ENCODE data around the gene CRAT. TPM values are rescaled to one million over a fixed set of nuclear protein-coding genes. Genes with fewer than 3 reads are reported as not detected.

The CRAT gene
- total RNA-seq = 1 to 10 TPM; 9.0 to 9.7 TPM

DNA sequence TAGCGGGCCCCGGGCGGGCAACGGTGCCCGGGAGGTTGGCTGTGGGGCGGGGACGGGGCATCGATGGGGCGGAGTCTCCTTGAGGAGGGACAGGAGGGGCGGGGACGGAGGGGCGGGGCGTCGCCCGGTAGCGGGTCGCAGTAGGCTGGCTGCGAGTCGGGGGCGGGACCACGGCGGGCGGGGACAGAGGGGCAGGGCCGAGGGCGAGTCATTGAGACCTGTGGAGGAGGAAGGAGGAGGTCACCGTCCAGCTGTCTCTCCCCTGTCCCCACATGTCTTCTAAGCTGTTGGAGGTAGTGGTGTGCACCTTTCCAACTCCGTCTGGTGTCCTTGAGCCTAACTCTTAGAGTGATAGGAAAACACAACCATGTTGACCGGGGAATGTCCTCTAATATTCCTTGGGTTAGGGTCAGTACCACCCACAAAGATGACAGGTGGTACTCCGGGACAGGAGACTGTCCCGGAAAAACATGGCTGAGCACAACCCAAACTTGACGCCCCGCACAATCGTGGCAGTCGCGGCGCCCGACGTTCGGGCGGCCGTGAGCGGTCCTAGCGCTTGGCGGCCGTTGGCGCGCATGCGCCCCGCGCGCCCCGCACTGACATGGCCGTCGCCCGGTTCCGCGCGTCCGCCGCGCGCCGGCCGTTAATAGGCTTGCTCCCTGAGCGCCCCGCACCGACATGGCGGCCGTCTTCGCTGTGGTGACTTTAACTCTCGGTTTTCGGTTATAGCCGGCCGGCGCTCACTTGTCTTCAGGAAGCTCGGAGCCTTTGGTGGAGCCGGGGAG is at the start of gene CRAT, which contains the start of gene PTPA:
CRAT (minus strand) TSS at position 54 of the 788 bp plus-strand sequence. CDS start 284 bp downstream, outside the sequence.
PTPA (plus strand) TSS at position 676 of the 788 bp plus-strand sequence. CDS start 186 bp downstream, outside the sequence.
- ChIA-PET CTCF (interaction anchor here (0.6 to 2.4 kb wide), 4 partner anchors 11 to 631 kb away, joined by 3 to 7 read pairs (median 3); no protein-coding TSS in a partner anchor), POLR2A (interaction anchor here (0.5 to 1.5 kb wide), 4 partner anchors 41 to 303 kb away, joined by 3 to 4 read pairs (median 4); no protein-coding TSS in a partner anchor)

DNA sequence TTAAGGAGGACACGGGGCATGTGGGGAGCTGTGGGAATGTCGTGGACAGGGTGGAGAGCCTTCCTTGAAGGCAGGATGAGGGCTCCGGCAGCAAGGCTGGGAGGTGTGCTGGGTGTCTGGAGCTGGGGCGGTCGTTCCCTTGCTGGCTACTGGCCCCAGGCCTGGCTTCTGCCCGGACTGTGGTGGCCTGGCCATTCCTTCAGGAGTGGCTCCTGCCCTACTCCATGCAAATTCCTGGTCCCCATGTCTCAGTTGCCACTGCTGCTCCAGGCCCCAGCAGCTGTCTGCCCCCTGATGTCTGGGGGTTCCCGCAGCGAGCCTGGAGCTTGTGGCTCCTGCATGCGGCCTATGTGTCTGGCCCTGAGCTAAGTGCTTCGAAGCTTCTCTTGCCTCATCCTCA is 45.6 kb upstream of the CRAT start:
- ChIA-PET CTCF (interaction anchor here (1.1 to 1.4 kb wide), 2 partner anchors 10 to 13 kb away, joined by 3 to 4 read pairs; no protein-coding TSS in a partner anchor), POLR2A (no interaction called here)

DNA sequence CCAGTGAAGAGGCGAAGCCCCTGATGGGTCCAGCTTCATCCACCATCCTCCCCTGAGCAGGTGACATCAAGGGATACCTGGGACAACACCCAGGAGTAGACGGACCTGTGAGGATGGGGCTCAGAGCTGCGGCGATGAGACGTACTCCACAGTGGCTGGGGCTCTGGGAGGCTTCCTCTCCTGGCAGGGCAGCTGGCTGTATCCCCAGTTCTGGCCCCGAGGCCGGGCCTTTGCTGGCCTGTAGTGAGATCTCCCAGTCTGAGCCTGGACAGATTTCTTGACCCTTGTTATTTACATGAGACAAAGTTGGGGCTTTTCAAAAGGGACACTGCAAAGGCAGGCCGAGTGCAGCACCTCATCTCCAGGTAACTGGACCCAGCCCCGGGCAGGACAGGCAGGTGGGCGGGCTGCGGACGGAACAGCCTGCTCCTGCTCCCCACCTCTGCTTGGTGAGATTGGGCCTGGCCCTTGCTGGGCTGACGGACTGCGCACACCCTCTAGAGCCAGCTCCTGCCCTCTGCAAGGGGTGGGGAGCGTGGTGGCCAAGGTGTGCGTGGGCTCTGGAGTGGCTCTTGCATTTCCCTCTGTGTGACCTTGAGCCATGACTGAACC is 44.4 kb upstream of the CRAT start:
- ChIA-PET POLR2A (no interaction called here), CTCF (no interaction called here)

DNA sequence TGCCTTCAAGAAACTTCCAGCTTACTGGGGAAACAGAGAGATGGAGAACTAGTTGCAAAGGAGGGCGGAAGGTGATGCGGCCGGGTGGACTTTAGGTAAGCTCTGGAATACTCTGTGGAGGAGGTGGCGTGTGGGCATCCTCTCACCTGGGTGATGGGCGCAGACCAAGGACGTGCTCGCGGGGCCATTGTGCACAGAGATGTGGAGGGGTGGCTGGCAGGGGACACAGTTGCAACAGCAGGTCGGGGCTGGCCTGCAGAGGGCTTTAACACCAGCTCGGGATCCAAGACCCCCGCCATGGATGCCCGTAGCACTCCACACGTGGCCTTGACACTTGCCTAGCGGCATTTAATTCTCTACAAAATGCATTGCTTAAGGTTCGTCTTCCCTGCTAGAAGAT is 40.9 kb upstream of the CRAT start:
- POLR2A ChIA-PET = interaction anchor here (0.6 kb wide), 1 partner anchor 70 kb away, joined by 5 read pairs; no protein-coding TSS in a partner anchor
- CTCF ChIA-PET = interaction anchor here (0.6 to 3.1 kb wide), 3 partner anchors 9 to 40 kb away, joined by 3 to 13 read pairs (median 5); partner anchors contain the start of gene PTPA

DNA sequence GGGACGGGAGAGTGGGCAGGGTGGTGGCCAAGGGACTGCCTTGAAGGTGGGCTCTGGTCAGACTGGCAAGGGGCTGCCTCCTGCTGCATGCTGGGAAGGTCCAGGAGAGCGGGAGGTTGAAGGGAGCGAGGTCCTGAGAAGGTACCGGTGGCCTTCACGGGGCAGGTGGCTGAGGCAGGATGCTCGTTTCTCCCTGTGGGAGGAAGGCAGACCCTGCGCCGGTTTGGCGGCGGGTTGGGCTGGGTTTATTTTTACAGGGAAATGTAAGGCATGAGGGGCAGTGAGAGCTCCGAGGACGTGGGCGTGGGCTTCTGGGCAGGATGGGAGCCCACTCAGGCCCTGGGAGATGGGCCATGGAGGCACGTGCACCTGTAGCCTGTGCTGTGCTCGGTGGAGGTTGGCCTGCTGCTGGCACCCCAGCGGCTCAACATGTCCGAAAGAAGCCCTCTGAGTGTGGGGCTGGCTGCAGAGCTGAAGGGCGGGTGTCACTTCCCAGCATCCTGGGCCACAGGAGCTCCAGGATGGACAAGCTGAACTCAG is 40.1 kb upstream of the CRAT start:
- ChIA-PET POLR2A (no interaction called here), CTCF (interaction anchor here (1.6 to 3.1 kb wide), 2 partner anchors 8 to 11 kb away, joined by 5 to 13 read pairs; no protein-coding TSS in a partner anchor)

DNA sequence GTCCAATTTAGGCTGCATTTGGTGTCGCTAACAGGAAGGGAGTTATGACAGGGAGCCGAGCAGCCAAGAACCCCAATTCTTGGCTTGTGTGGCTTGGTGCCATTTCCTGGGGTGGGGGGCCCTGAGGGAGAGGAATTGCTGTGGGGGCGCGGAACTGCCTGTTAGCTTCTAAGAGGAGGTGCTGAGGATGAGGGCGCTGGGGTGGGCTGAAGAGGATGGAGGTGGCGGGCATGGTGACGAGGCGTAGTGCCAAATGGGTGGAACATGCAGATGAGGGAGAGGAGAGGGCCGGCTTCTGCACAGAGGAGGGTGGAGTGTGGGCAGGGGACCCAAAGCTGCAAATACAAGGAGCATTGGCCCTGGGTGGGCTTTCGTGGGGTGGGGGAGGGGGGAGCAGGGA is 39.5 kb upstream of the CRAT start:
- CTCF ChIA-PET = interaction anchor here (1.3 to 3.1 kb wide), 2 partner anchors 8 to 24 kb away, joined by 3 to 13 read pairs; no protein-coding TSS in a partner anchor
- POLR2A ChIA-PET = no interaction called here

DNA sequence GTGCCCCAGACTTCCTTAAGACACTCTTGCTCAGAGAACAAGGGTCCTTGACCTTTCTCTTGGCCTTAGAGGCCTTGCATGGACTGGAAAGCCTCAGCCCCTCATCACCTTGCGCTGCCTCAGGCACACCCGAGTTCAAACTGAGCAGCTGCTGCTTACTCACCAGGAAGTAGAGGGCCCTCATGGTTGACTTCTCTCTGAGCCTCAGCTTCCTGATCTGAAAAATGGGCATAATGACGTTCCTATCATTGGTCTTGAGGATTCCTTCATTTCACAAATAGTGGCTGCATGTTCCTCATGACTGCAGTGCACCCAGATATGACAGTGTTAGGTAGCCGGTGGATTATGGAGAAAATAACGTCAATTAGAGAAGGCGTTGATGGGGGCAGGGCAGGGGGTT is 38.8 kb upstream of the CRAT start:
- CTCF ChIA-PET = interaction anchor here (1.3 kb wide), 1 partner anchor 25 kb away, joined by 3 read pairs; no protein-coding TSS in a partner anchor
- POLR2A ChIA-PET = no interaction called here

DNA sequence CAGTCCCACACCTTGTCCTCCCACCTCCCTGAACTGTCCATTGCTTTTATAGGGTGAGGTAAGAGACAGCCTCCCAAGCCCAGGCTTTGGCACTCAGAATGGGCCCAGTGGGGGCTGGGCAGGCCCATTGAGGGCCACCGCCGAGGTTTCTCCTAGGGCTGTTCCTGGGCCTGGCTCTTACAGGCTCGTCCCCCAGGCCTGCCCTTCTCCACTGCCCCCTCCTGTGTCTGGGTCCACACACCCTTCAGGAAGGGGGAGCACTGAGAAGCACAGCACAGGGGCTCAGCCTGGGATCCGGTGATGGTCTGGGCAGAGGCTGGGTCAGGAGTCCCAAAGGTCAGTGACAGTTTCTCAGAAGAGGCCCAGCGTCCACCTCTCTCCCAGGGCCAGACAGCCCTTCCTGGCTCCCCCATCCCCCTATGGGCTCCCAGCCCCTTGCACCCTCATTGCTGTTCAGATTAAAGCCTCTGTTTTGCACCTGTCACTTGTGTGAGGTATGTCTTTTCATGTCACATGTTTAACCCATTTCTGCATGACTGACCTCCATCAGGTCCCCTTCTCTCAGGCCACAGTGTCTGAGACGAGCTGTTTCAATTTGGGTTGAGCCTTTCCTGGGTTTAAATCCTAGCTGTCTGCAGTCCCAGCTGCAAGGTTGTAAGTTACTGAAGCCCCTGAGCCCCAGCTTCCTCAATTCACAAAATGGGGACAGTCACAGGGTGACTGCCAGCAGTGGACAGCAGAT is 38.0 kb upstream of the CRAT start:
- POLR2A ChIA-PET = no interaction called here
- CTCF ChIA-PET = interaction anchor here (1.3 kb wide), 1 partner anchor 26 kb away, joined by 3 read pairs; no protein-coding TSS in a partner anchor

DNA sequence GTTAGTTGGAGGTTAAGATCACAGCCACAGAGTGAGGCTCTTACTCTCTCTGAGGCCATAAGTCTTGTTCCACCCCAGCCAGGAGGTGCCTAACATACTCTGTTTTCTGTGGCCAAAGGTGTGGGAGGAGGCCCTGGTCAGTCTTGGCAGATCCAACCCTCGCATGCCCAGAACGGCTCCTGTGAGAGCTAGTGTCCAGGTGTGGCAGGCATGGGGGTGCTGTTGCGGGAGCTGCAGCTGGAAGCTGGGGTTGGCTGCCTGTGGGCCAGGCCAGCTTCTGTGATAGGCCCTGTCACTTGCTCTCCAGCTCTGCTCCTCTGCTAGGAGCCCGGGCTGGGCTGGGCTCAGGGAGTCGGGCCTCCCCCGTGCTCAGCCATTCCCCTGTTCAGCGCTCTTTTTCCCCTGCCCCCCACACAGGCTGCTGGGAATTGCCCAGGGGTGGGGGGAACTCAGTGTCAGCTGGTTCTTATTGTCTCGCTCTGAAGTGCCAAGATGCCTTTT is 35.9 kb upstream of the CRAT start:
- POLR2A ChIA-PET = interaction anchor here (0.5 kb wide), 1 partner anchor 179 kb away, joined by 5 read pairs; no protein-coding TSS in a partner anchor
- CTCF ChIA-PET = interaction anchor here (0.5 to 1.4 kb wide), 2 partner anchors 15 to 456 kb away, joined by 3 to 5 read pairs; no protein-coding TSS in a partner anchor

DNA sequence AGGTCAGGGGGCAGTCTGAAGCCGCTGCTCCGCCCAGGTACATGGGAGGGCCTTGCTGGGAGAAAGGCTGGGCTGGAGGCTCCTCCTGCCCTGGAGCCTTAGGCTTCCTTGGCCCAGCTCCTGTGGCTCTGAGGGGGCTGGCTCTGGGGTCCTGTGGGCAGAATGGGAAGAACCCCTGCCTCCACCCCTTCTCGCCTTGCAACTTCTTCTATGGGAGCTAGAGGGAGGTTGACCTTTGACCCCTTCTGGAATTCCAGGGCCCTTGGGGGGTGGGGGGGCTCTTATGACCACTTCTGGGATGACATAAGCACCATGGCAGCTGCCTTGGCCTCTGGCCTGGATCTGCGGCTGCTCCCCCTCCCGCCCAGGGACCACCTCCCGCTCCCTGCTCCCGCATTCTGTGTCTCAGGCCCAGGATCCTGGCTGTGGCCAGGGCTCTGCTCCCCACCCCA is 35.3 kb upstream of the CRAT start:
- CTCF ChIA-PET = interaction anchor here (0.5 to 1.4 kb wide), 3 partner anchors 14 to 456 kb away, joined by 3 to 7 read pairs (median 5); no protein-coding TSS in a partner anchor
- POLR2A ChIA-PET = interaction anchor here (0.5 kb wide), 1 partner anchor 180 kb away, joined by 5 read pairs; no protein-coding TSS in a partner anchor

DNA sequence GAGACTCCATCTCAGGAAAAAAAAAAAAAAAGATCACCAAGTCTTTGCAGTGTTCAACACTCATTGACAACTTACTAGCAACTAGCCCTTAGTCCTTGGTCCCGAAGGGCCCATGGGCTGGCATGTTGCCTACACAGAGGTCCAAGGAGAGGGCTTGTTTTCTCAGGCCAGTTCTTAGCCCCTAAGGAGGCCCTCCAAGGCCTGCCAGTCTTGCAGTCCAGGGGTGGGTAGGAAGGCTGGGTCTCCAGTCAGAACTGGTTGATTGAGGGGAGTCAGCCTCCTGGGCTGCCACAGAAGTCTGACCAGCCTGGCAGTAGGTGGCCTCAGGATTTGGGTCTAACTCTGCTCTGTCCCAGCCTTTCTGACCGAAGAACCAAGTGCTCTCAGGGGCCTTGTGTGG is 34.7 kb upstream of the CRAT start:
- ChIA-PET POLR2A (interaction anchor here (1.2 kb wide), 1 partner anchor 27 kb away, joined by 3 read pairs; no protein-coding TSS in a partner anchor), CTCF (interaction anchor here (0.7 to 1.4 kb wide), 4 partner anchors 14 to 451 kb away, joined by 3 to 7 read pairs (median 5); no protein-coding TSS in a partner anchor)

DNA sequence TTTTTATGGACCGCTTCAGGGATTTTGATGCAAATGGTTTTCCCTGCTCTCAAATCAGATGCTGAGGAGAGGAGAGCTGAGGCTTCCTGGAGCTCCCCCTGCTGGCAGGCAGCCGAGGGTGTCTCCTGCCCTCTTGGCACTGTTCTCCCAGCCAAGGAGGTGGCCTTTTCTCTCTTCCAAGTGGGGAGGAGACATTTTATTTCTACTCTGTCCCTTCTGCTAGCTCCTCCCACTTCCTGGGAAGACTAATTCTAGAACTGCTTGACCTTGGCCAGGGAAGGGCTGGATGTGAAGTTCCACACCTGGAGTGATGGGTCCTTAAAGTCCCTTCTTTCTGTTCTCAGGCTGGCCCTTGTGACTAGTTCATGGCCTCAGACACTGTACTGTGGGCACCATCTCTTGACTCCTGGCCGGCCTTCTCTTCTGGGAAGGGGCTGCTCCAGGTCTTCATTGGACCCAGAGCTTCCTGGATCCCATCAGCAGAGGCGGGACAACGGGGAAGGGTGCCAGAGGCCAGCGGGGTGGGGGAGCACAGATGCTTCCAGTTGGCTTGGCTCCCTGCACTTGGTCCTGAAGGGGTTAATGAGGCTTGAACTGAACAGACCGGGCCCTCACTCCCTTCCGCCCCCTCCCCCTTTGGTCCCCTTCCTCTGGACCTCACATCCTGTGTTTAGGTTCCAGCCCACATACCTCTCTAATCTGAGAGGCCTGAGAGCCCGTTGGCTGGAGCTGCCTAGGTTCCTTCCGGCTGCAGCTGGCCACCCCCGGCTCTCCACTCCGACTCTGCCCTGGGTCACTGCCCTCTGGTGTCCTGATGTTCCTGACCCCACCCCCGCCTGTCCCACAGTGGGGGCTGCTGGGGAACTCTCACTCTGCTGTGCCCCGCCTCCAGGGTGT is 32.7 kb upstream of the CRAT start:
- ChIA-PET POLR2A (interaction anchor here (0.5 to 0.9 kb wide), 2 partner anchors 12 to 25 kb away, joined by 3 read pairs; no protein-coding TSS in a partner anchor), CTCF (interaction anchor here (0.7 to 6.3 kb wide), 29 partner anchors 9 to 487 kb away, joined by 3 to 72 read pairs (median 5); partner anchors contain the start of genes C9orf50, CRAT, IER5L and NTMT1)

DNA sequence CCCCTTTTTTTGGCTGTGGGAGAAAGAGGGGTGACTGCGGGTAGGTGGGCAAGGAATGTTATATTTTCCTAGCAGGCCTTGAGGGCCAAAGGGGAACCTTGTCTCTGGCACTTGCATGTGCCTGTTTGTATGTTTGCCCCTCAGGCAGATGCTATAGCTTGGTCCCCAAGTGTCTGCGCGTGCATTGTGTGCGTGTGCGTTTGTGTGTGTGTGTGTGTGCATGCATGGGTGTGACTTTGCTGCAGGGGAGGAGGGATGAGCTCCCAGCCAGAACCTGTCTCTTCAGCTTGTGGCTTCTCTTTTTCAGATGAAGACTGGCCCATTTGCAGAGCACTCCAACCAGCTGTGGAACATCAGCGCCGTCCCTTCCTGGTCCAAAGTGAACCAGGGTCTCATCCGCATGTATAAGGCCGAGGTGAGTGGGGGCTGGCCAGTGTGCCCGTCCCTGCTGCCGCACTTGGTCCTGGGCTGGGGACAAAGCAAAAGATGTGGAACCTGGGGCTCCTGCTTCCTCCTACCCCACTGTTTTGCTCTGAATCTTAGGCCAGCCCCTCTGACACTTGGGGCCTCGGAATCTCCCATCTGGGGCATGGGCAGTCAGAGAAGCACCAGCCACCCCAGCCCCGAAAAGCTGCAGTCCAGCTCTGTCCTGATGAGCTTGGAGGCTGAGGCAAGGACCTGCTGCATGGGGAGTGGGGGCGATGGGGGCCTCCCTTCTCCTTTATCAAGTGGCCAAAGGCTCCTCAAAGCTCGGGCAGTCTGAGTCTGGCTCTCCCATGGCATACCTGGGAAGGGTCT is 31.7 kb upstream of the CRAT start:
- ChIA-PET CTCF (interaction anchor here (0.6 to 6.3 kb wide), 30 partner anchors 8 to 488 kb away, joined by 3 to 72 read pairs (median 5); partner anchors contain the start of genes C9orf50, CRAT, IER5L and NTMT1), POLR2A (interaction anchor here (0.5 to 0.9 kb wide), 2 partner anchors 11 to 24 kb away, joined by 3 read pairs; no protein-coding TSS in a partner anchor)

DNA sequence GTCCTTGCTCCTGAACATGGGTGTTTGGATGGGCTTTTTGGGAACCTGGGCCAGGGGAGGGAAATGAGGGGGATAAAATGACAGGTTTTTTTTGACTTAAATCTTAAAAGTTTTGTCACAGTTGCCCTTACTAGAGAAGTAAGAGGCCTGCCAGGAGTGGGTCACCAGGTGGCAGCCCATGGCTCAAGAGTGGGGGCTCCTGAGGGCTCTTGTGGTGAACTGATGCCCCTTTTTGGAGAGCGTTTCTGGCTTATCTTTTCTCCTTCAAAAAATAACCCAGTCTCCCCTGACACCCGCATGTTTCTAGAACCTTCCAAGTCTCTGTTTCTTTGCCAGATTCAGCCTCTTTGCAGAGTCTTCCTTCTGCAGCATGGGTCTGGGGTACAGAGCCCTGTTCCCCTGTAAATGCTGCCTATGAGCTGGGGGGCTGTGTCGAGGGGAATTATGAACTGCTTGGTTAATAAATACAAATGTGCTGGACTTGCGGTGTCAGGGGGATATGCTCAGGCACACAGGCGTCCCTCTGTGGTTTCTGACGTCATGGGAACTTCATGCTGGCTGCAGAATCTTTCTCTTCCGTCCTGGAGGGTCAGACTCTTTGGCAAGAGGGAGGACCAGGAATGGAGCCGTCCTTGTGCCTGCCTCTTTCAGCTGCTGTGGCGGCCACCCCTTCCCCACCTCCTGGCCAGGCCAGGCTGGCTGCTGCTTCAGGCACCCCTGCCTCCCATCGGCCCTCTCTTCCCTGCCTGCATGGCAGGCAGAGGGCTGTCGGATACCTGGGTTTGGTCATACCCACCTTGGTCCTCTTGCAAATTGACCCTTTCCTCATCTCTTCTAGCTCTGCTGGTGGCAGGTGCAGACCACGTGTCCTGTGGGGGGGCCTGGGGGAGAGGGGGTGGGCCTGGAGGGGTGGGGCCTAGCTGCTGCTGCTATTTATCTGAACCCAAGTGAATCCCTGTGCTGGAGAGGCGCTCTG is 30.8 kb upstream of the CRAT start:
- CTCF ChIA-PET = interaction anchor here (0.6 to 6.3 kb wide), 16 partner anchors 10 to 489 kb away, joined by 3 to 72 read pairs (median 7); partner anchors contain the start of genes C9orf50, CRAT, NTMT1 and PTPA
- POLR2A ChIA-PET = interaction anchor here (1.1 to 2.4 kb wide), 2 partner anchors 34 to 499 kb away, joined by 3 to 9 read pairs; no protein-coding TSS in a partner anchor
